ENCODE results near the gene LCNL1. TPM values are rescaled to one million over a fixed set of nuclear protein-coding genes. Genes with fewer than 3 reads are reported as not detected.

The LCNL1 gene
- total RNA-seq, 1 experiment from 2014 or later: 0.41 TPM

DNA sequence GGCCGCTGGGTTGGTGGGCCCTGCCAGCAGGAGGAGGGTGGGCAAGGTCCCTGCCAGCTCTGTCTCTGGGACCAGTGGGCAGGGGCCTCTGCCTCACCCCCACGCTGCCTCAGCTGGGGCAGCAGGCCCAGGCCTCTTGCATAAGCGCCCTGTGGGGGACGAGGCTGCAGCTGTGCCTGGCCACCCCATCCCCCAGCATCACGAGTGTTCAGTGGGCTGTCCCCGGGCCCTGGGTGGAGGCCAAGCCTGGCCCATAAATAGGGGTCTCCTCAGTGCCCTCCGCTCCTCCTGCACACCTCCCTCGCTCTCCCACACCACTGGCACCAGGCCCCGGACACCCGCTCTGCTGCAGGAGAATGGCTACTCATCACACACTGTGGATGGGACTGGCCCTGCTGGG lies 5.6 kb upstream of the LCNL1 start, which contains the start of gene PTGDS:
PTGDS (plus strand) TSS at position 282 of the 400 bp plus-strand sequence; CDS start at position 357, 75 bp downstream.
- ChIA-PET CTCF (no interaction called here), POLR2A (ENCODE audit: unreplicated experiment) (no interaction called here)
- no peak within 1 kb of the TSS for H2AFZ ChIP-seq
- TF ChIP-seq, protein P1, sequence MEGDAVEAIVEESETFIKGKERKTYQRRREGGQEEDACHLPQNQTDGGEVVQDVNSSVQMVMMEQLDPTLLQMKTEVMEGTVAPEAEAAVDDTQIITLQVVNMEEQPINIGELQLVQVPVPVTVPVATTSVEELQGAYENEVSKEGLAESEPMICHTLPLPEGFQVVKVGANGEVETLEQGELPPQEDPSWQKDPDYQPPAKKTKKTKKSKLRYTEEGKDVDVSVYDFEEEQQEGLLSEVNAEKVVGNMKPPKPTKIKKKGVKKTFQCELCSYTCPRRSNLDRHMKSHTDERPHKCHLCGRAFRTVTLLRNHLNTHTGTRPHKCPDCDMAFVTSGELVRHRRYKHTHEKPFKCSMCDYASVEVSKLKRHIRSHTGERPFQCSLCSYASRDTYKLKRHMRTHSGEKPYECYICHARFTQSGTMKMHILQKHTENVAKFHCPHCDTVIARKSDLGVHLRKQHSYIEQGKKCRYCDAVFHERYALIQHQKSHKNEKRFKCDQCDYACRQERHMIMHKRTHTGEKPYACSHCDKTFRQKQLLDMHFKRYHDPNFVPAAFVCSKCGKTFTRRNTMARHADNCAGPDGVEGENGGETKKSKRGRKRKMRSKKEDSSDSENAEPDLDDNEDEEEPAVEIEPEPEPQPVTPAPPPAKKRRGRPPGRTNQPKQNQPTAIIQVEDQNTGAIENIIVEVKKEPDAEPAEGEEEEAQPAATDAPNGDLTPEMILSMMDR (conservative IDR thresholded peaks at IDR 0.05): no peak
- no peak for TF ChIP-seq EZH2 (IDR thresholded peaks at IDR 0.05; ENCODE audit: low read depth)
- peaks cover 3% of the 10 kb centered on the region; the same call in 1 of the 2 replicates for H3K4me1 ChIP-seq (replicated peaks; ENCODE audit: insufficient read depth)
- H4K20me1 ChIP-seq (ENCODE audit: insufficient read depth): no peaks in the 10 kb centered on the region
- H3K79me2 ChIP-seq (ENCODE audit: low read depth): no peaks in the 10 kb centered on the region
- no TSS peak for BruUV-seq (replicated peaks)
- H3K27me3 ChIP-seq (ENCODE audit: insufficient read depth, low read depth): no peaks in the 10 kb centered on the region
- H3K27ac ChIP-seq: no peak within 1 kb of the TSS
- H3K4me3 ChIP-seq: peak within 1 kb of the TSS; percentile 38; the same call in 1 of the 2 replicates
- no peaks in the 10 kb centered on the region for H3K9me3 ChIP-seq (ENCODE audit: insufficient read depth, low read depth)
- H3K36me3 ChIP-seq (ENCODE audit: low read depth): no peaks in the 10 kb centered on the region
- peak within 1 kb of the TSS; percentile 66 for H3K4me2 ChIP-seq
- peaks cover 12% of the 10 kb centered on the region; the same call in 1 of the 2 replicates for H3F3A ChIP-seq (ENCODE audit: insufficient read depth, low read depth)
- no peak for DNase-seq
- H3K9me2 ChIP-seq (ENCODE audit: insufficient read depth): no peaks in the 10 kb centered on the region
- intact Hi-C loops (cut with micrococcal nuclease; ENCODE audit: unreplicated experiment): no loop called here

DNA sequence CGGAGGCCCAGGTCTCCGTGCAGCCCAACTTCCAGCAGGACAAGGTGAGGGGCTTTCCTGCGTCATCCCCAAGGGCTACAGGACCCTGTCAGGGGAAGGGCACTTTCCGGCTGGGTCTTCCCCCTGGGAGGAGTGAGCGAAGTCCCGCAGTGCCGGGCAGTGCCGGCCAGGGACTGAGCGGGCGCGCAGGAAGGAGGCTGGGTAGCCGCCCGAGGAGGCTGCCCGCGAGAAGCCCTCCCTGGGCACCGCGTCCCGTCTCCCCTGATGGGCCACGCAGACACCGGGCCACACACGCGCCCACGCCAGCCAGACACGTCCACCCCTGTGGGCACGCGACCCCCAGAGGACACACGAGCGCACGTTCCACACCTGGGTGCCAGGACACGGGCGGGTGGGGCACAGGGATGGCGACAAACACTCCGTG lies 5.1 kb upstream of the LCNL1 start:
- H3K27ac ChIP-seq: no peak overlapping the region
- H3K9me2 ChIP-seq (ENCODE audit: insufficient read depth): no peaks in the 10 kb centered on the region
- peaks cover 7% of the 10 kb centered on the region for H3K4me1 ChIP-seq (replicated peaks; ENCODE audit: insufficient read depth)
- H3K4me2 ChIP-seq: peak overlapping the region; percentile 66
- intact Hi-C loops (cut with micrococcal nuclease; ENCODE audit: unreplicated experiment): no loop called here
- H3K27me3 ChIP-seq (ENCODE audit: insufficient read depth, low read depth): no peaks in the 10 kb centered on the region
- H3K4me3 ChIP-seq: peak overlapping the region; percentile 38; the same call in 1 of the 2 replicates
- ChIA-PET CTCF (interaction anchor here (0.6 to 1.0 kb wide), 2 partner anchors 28 to 30 kb away, joined by 4 to 5 read pairs; no protein-coding TSS in a partner anchor), POLR2A (ENCODE audit: unreplicated experiment) (no interaction called here)
- H4K20me1 ChIP-seq (ENCODE audit: insufficient read depth): no peaks in the 10 kb centered on the region
- H3K9me3 ChIP-seq (ENCODE audit: insufficient read depth, low read depth): no peaks in the 10 kb centered on the region
- peaks cover 12% of the 10 kb centered on the region; the same call in 1 of the 2 replicates for H3F3A ChIP-seq (ENCODE audit: insufficient read depth, low read depth)
- TF ChIP-seq, protein P1 (conservative IDR thresholded peaks at IDR 0.05): no peak
- TF ChIP-seq EZH2 (IDR thresholded peaks at IDR 0.05; ENCODE audit: low read depth): no peak
- no peak for DNase-seq
- no TSS peak for BruUV-seq (replicated peaks)
- H3K36me3 ChIP-seq (ENCODE audit: low read depth): no peaks in the 10 kb centered on the region
- no peak overlapping the region for H2AFZ ChIP-seq
- H3K79me2 ChIP-seq (ENCODE audit: low read depth): no peaks in the 10 kb centered on the region

DNA sequence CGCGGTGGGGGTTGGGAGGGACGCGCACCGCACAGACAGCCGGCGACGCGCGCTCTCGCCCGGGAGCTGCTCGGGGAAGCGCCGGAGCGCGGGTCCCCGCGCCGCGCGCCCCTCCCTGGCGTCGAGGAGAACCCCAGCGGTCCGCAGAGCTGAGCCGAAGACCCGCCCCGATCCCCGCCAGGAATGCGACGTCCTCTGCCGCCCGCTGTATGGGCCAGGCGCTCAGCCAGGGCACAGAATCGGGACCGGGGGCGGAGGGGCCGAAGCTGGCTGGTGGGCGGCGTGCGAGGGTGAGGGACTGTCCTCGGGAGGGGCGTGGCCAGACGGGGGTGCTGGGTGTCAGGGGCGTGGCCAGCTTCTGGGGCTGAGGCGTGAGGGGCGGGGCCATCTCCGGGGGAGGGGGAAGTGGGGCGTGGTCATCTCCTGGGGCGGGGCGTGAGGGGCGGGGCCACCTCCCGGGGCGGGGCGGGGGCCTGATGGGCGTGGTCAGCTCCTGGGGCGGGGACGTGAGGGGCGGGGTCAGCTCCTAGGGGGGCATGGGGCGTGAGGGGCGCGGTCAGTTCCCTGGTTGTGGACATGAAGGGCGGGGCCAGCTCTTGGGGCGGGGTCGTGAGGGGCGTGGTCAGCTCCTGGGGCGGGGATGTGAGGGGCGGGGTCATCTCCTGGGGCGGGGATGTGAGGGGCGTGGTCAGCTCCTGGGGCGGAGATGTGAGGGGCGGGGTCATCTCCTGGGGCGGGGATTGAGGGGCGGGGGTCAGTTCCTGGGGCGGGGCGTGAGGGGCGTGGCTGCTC lies 4.5 kb upstream of the LCNL1 start:
- peak in 1 of 2 experiments; percentile 83 for DNase-seq
- Histone ChIP-seq H3K4me1 (replicated peaks; ENCODE audit: insufficient read depth) (peaks cover 9% of the 10 kb centered on the region), H3K27me3 (ENCODE audit: insufficient read depth, low read depth) (no peaks in the 10 kb centered on the region), H3K4me2 (peak overlapping the region; percentile 66), H3F3A (ENCODE audit: insufficient read depth, low read depth) (peaks cover 12% of the 10 kb centered on the region; the same call in 1 of the 2 replicates), H3K27ac (no peak overlapping the region), H4K20me1 (ENCODE audit: insufficient read depth) (no peaks in the 10 kb centered on the region), H2AFZ (no peak overlapping the region), H3K9me3 (ENCODE audit: insufficient read depth, low read depth) (no peaks in the 10 kb centered on the region), H3K9me2 (ENCODE audit: insufficient read depth) (no peaks in the 10 kb centered on the region), H3K79me2 (ENCODE audit: low read depth) (no peaks in the 10 kb centered on the region), H3K36me3 (ENCODE audit: low read depth) (no peaks in the 10 kb centered on the region), H3K4me3 (peak overlapping the region; percentile 38; the same call in 1 of the 2 replicates)
- CTCF ChIA-PET: interaction anchor here (0.5 to 1.1 kb wide), 12 partner anchors 15 to 767 kb away, joined by 3 to 9 read pairs (median 5); partner anchors contain the start of gene ENTPD2
- no peak for TF ChIP-seq EZH2 (IDR thresholded peaks at IDR 0.05; ENCODE audit: low read depth)
- TF ChIP-seq, protein P1 (conservative IDR thresholded peaks at IDR 0.05): no peak
- intact Hi-C loops (cut with micrococcal nuclease; ENCODE audit: unreplicated experiment): no loop called here
- no TSS peak for BruUV-seq (replicated peaks)
- POLR2A ChIA-PET (ENCODE audit: unreplicated experiment): interaction anchor here (0.5 to 1.1 kb wide), 9 partner anchors 14 to 617 kb away, joined by 3 to 21 read pairs (median 10); partner anchors contain the start of genes CLIC3, NRARP and PAXX
